SH-SY5Y (cell line): ENCODE results near the gene SAMD11.

Source experiments
- GATA2 ChIP-seq: IDR thresholded peaks from 2 replicates; pipeline ENCODE4 v1.6.1; 2011; ENCODE audit warnings: mild to moderate bottlenecking, low read depth, low read length
- GATA3 ChIP-seq: IDR thresholded peaks from 2 replicates; pipeline ENCODE4 v1.6.1; 2011; ENCODE audit warnings: low read depth, mild to moderate bottlenecking, low read length, moderate library complexity

DNA sequence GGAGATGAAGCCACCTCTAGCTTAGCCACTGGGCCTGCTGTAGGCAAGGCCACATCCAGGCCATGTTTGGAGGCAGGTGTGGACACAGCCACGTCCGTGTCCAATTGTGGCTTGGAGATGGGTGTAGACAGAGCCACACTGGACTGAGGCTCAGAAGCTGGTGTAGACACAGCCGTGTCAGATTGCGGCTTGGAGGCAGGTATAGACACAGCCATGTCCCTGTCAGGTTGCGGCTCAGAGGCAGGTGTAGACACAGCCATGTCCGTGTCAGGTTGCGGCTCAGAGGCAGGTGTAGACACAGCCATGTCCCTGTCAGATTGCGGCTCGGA, 56.0 kb downstream of the SAMD11 start:
- TF ChIP-seq GATA3 (no peak), GATA2 (no peak)
